Naive B cell (primary cell): ENCODE data around the gene DCAF17. TPM values are rescaled to one million over a fixed set of nuclear protein-coding genes. Genes with fewer than 3 reads are reported as not detected.
"Not testable (repeated sequence)": the region's sequence is repeated elsewhere in the genome, so short reads cannot be mapped to it uniquely, and the experiment has no call there.

Source experiments
- ATAC-seq, 2 donors: fragments of 150-1000 bp; cut with Tn5 transposase; 2 replicates each; pipeline ENCODE4 v1.10.0; 2021; ENCODE audit warnings: low read depth in 2 of 2, mild to moderate bottlenecking in 2 of 2, moderate library complexity in 2 of 2
- DNase-seq: peaks from one replicate; pipeline ENCODE4 v3.0.0; 2022
- H3K27ac Mint-ChIP-seq, 6 donors: one replicate each; pipeline ENCODE4 v1.8.0; 2020 to 2022; ENCODE audit warnings: mild to moderate bottlenecking in 6 of 6, mixed read lengths in 6 of 6, moderate library complexity in 5 of 6, inconsistent platforms in 2 of 6
- H3K27me3 Mint-ChIP-seq, 3 donors: one replicate each; pipeline ENCODE4 v1.8.0; 2021 to 2022; ENCODE audit warnings: mixed read lengths in 3 of 3, mild to moderate bottlenecking in 1 of 3
- H3K36me3 Mint-ChIP-seq, 2 donors: one replicate each; pipeline ENCODE4 v1.8.0; 2020 to 2022; ENCODE audit warnings: mixed read lengths in 2 of 2, inconsistent platforms in 1 of 2, mild to moderate bottlenecking in 1 of 2
- H3K4me1 Mint-ChIP-seq, 3 donors: one replicate each; pipeline ENCODE4 v1.8.0; 2020 to 2022; ENCODE audit warnings: mixed read lengths in 3 of 3, inconsistent platforms in 1 of 3, mild to moderate bottlenecking in 1 of 3, moderate library complexity in 1 of 3
- H3K4me3 Mint-ChIP-seq, 8 donors: one replicate each; pipeline ENCODE4 v1.8.0; 2020 to 2022; ENCODE audit warnings: mild to moderate bottlenecking in 8 of 8, mixed read lengths in 8 of 8, moderate library complexity in 8 of 8, inconsistent platforms in 2 of 8
- H3K9me3 Mint-ChIP-seq, 7 donors: one replicate each; pipeline ENCODE4 v1.8.0; 2020 to 2022; ENCODE audit warnings: mixed read lengths in 7 of 7, mild to moderate bottlenecking in 5 of 7, inconsistent platforms in 2 of 7, moderate library complexity in 1 of 7
- polyA plus RNA-seq, 6 donors: library from polyadenylated mRNA; unstranded; fragments of 300-500 nt; fragmentation: Illumina TruSeq; gene quantifications; one replicate each; pipeline ENCODE4 v1.2.3, GENCODE V29; 2021; ENCODE audit warnings: low read depth in 6 of 6

Gene DCAF17
- polyA plus RNA-seq, 6 donors from 2014 or later: 13.4 to 20.1 (median 17.0) TPM

- no peak for ATAC-seq
- H3K9me3 Mint-ChIP-seq: no peaks in the 10 kb centered on the region
- H3K27ac Mint-ChIP-seq: no peak overlapping the region
- DNase-seq: no peak
- no peaks in the 10 kb centered on the region for H3K27me3 Mint-ChIP-seq
- no peak overlapping the region for H3K4me3 Mint-ChIP-seq
- H3K36me3 Mint-ChIP-seq: peaks cover 27 to 32% of the 10 kb centered on the region in 2 donors
- H3K4me1 Mint-ChIP-seq: no peaks in the 10 kb centered on the region
Measured at GRCh38 chr2:171482308-171482707, 48.3 kb downstream of the DCAF17 start.

GRCh38 chr2:171482877-171483276 lies 48.9 kb downstream of the DCAF17 start:
- ATAC-seq (no peak), DNase-seq (no peak)
- peaks cover 27 to 32% of the 10 kb centered on the region in 2 donors for H3K36me3 Mint-ChIP-seq
- H3K27me3 Mint-ChIP-seq: no peaks in the 10 kb centered on the region
- H3K27ac Mint-ChIP-seq: no peak overlapping the region
- H3K4me3 Mint-ChIP-seq: no peak overlapping the region
- H3K4me1 Mint-ChIP-seq: no peaks in the 10 kb centered on the region
- no peaks in the 10 kb centered on the region for H3K9me3 Mint-ChIP-seq

- Mint-ChIP-seq H3K36me3 (peaks cover 29 to 36% of the 10 kb centered on the region in 2 donors), H3K27me3 (no peaks in the 10 kb centered on the region), H3K4me3 (no peak overlapping the region), H3K4me1 (no peaks in the 10 kb centered on the region), H3K9me3 (peaks cover 0 to 6% (median 2%) of the 10 kb centered on the region in 7 donors), H3K27ac (no peak overlapping the region)
- DNase-seq (no peak), ATAC-seq (no peak)
Measured at GRCh38 chr2:171483793-171484192, 49.8 kb downstream of the DCAF17 start.

GRCh38 chr2:171485116-171485515 lies 51.1 kb downstream of the DCAF17 start:
- Mint-ChIP-seq H3K27me3 (no peaks in the 10 kb centered on the region), H3K27ac (peak overlapping the region in 2 of 6 donors; percentile 3 to 8), H3K9me3 (peaks cover 0 to 10% (median 3%) of the 10 kb centered on the region in 7 donors), H3K4me1 (no peaks in the 10 kb centered on the region), H3K4me3 (no peak overlapping the region), H3K36me3 (peaks cover 28 to 34% of the 10 kb centered on the region in 2 donors)
- DNase-seq (no peak), ATAC-seq (no peak)

GRCh38 chr2:171487201-171487600 lies 53.2 kb downstream of the DCAF17 start:
- H3K4me3 Mint-ChIP-seq: no peak overlapping the region
- no peaks in the 10 kb centered on the region for H3K27me3 Mint-ChIP-seq
- H3K4me1 Mint-ChIP-seq: no peaks in the 10 kb centered on the region
- peaks cover 21% of the 10 kb centered on the region in 2 donors for H3K36me3 Mint-ChIP-seq
- DNase-seq: no peak
- H3K9me3 Mint-ChIP-seq: peaks cover 0 to 10% (median 3%) of the 10 kb centered on the region in 7 donors
- no peak overlapping the region for H3K27ac Mint-ChIP-seq
- no peak for ATAC-seq

- H3K27ac Mint-ChIP-seq: no peak overlapping the region
- no peak for ATAC-seq
- H3K4me3 Mint-ChIP-seq: no peak overlapping the region
- DNase-seq: no peak
- H3K9me3 Mint-ChIP-seq: peaks cover 0 to 10% (median 3%) of the 10 kb centered on the region in 7 donors
- H3K36me3 Mint-ChIP-seq: peaks cover 21% of the 10 kb centered on the region in 2 donors
- H3K4me1 Mint-ChIP-seq: no peaks in the 10 kb centered on the region
- H3K27me3 Mint-ChIP-seq: no peaks in the 10 kb centered on the region
Measured at GRCh38 chr2:171487803-171488259, 53.8 kb downstream of the DCAF17 start.

- no peak overlapping the region for H3K27ac Mint-ChIP-seq
- H3K9me3 Mint-ChIP-seq: peaks cover 0 to 10% (median 3%) of the 10 kb centered on the region in 7 donors
- H3K27me3 Mint-ChIP-seq: no peaks in the 10 kb centered on the region
- peaks cover 11 to 12% of the 10 kb centered on the region in 2 donors for H3K36me3 Mint-ChIP-seq
- DNase-seq (no peak), ATAC-seq (no peak)
- H3K4me1 Mint-ChIP-seq: no peaks in the 10 kb centered on the region
- H3K4me3 Mint-ChIP-seq: no peak overlapping the region
Measured at GRCh38 chr2:171490577-171490976, 56.6 kb downstream of the DCAF17 start.

GRCh38 chr2:171491292-171491691 lies 57.3 kb downstream of the DCAF17 start:
- Mint-ChIP-seq H3K9me3 (peaks cover 0 to 13% (median 4%) of the 10 kb centered on the region in 7 donors), H3K36me3 (peaks cover 11% of the 10 kb centered on the region in 2 donors), H3K27ac (no peak overlapping the region), H3K4me3 (no peak overlapping the region), H3K4me1 (no peaks in the 10 kb centered on the region), H3K27me3 (no peaks in the 10 kb centered on the region)
- ATAC-seq: no peak
- no peak for DNase-seq

- H3K27me3 Mint-ChIP-seq: no peaks in the 10 kb centered on the region
- peaks cover 5 to 11% of the 10 kb centered on the region in 2 donors for H3K36me3 Mint-ChIP-seq
- H3K4me1 Mint-ChIP-seq: no peaks in the 10 kb centered on the region
- H3K4me3 Mint-ChIP-seq: no peak overlapping the region
- DNase-seq: no peak
- no peak overlapping the region for H3K27ac Mint-ChIP-seq
- H3K9me3 Mint-ChIP-seq: peaks cover 0 to 20% (median 8%) of the 10 kb centered on the region in 7 donors
- no peak for ATAC-seq
Measured at GRCh38 chr2:171492664-171493063, 58.6 kb downstream of the DCAF17 start.

GRCh38 chr2:171497664-171498063 lies 63.6 kb downstream of the DCAF17 start:
- H3K27ac Mint-ChIP-seq, ATAC-seq, H3K27me3 Mint-ChIP-seq, H3K4me1 Mint-ChIP-seq, DNase-seq, H3K4me3 Mint-ChIP-seq, H3K9me3 Mint-ChIP-seq, H3K36me3 Mint-ChIP-seq: not testable (repeated sequence)

GRCh38 chr2:171505374-171505773 lies 71.3 kb downstream of the DCAF17 start:
- Mint-ChIP-seq H3K9me3 (peaks cover 0 to 7% (median 0%) of the 10 kb centered on the region in 7 donors), H3K27ac (no peak overlapping the region), H3K27me3 (no peaks in the 10 kb centered on the region), H3K4me1 (no peaks in the 10 kb centered on the region), H3K4me3 (no peak overlapping the region), H3K36me3 (peaks cover 0 to 14% of the 10 kb centered on the region in 2 donors)
- DNase-seq (no peak), ATAC-seq (no peak)

- Mint-ChIP-seq H3K27me3 (no peaks in the 10 kb centered on the region), H3K4me3 (no peak overlapping the region), H3K9me3 (no peaks in the 10 kb centered on the region), H3K4me1 (peaks cover 6 to 8% (median 6%) of the 10 kb centered on the region in 3 donors), H3K27ac (no peak overlapping the region), H3K36me3 (peaks cover 0 to 5% of the 10 kb centered on the region in 2 donors)
- no peak for ATAC-seq
- no peak for DNase-seq
Measured at GRCh38 chr2:171509945-171510731, 76.1 kb downstream of the DCAF17 start.

- DNase-seq: no peak
- Mint-ChIP-seq H3K27me3 (no peaks in the 10 kb centered on the region), H3K27ac (no peak overlapping the region), H3K4me3 (no peak overlapping the region), H3K36me3 (no peaks in the 10 kb centered on the region), H3K9me3 (no peaks in the 10 kb centered on the region), H3K4me1 (peaks cover 6 to 8% (median 6%) of the 10 kb centered on the region in 3 donors)
- ATAC-seq: no peak
Measured at GRCh38 chr2:171512014-171512413, 78.0 kb downstream of the DCAF17 start.

- ATAC-seq (no peak), DNase-seq (no peak)
- Mint-ChIP-seq H3K27ac (no peak overlapping the region), H3K27me3 (no peaks in the 10 kb centered on the region), H3K36me3 (no peaks in the 10 kb centered on the region), H3K9me3 (no peaks in the 10 kb centered on the region), H3K4me3 (no peak overlapping the region), H3K4me1 (peaks cover 6 to 8% (median 6%) of the 10 kb centered on the region in 3 donors)
Measured at GRCh38 chr2:171512683-171513195, 78.7 kb downstream of the DCAF17 start.
